MCF 10A (cell line): Measurements from ENCODE around the gene C2CD3. TPM values are rescaled to one million over a fixed set of nuclear protein-coding genes. Genes with fewer than 3 reads are reported as not detected.

Experiments used
- BruUV-seq: library from RNA; stranded (reverse); fragments of 400-500 nt; replicated peaks from 2 replicates; lab custom pipeline; 2021; lab: Mats Ljungman, UMichigan
- CTCF ChIA-PET: fragments of 300-600 bp; sonication (Branson Sonifier 250); formaldehyde crosslinking; extraction: SDS; loops from one replicate; lab custom pipeline; 2021; ENCODE audit warnings: antibody characterized with exemption, inconsistent platforms; lab: Yijun Ruan, JAX
- POLR2A ChIA-PET: fragments of 300-600, 350-650 bp; sonication (Branson Sonifier 250); formaldehyde crosslinking; extraction: SDS; loops from one replicate; lab custom pipeline; 2020; ENCODE audit warnings: antibody characterized with exemption, inconsistent platforms; lab: Yijun Ruan, JAX
- DNase-seq: peaks from one replicate; pipeline ENCODE4 v3.0.0-alpha.2; 2018; ENCODE audit not compliant: unreplicated experiment
- H3K27ac Mint-ChIP-seq: one replicate; pipeline ENCODE4 v1.8.0; 2022; ENCODE audit warnings: mild to moderate bottlenecking, low read depth, mixed read lengths; ENCODE audit not compliant: unreplicated experiment
- H3K27me3 Mint-ChIP-seq: one replicate; pipeline ENCODE4 v1.8.0; 2022; ENCODE audit warnings: mixed read lengths; ENCODE audit not compliant: insufficient read depth, unreplicated experiment
- H3K36me3 Mint-ChIP-seq: one replicate; pipeline ENCODE4 v1.8.0; 2022; ENCODE audit warnings: mild to moderate bottlenecking, moderate library complexity, mixed read lengths; ENCODE audit not compliant: insufficient read depth, unreplicated experiment
- H3K4me1 Mint-ChIP-seq: one replicate; pipeline ENCODE4 v1.8.0; 2022; ENCODE audit warnings: mixed read lengths; ENCODE audit not compliant: insufficient read depth, unreplicated experiment
- H3K4me3 Mint-ChIP-seq: one replicate; pipeline ENCODE4 v1.8.0; 2022; ENCODE audit warnings: mild to moderate bottlenecking, moderate library complexity, mixed read lengths; ENCODE audit not compliant: unreplicated experiment
- H3K9me3 Mint-ChIP-seq: one replicate; pipeline ENCODE4 v1.8.0; 2022; ENCODE audit warnings: mixed read lengths; ENCODE audit not compliant: unreplicated experiment
- intact Hi-C: fragments of 100-400 bp; cut with micrococcal nuclease; formaldehyde crosslinking; loops from 2 replicates; pipeline ENCODE4 v1.14.1; 2022
- total RNA-seq: library from RNA; stranded (reverse); gene quantifications from 2 replicates; pipeline ENCODE4 v1.2.3, GENCODE V29; 2022
- TF ChIP-seq, protein P1 (sequence below): fragments of 200-600 bp; IDR thresholded peaks from one replicate; pipeline ENCODE4 v1.8.0; 2022; ENCODE audit warnings: antibody characterized with exemption, mild to moderate bottlenecking; ENCODE audit not compliant: unreplicated experiment

C2CD3 gene
- total RNA-seq, 1 experiment from 2014 or later = 18.7 TPM

DNA sequence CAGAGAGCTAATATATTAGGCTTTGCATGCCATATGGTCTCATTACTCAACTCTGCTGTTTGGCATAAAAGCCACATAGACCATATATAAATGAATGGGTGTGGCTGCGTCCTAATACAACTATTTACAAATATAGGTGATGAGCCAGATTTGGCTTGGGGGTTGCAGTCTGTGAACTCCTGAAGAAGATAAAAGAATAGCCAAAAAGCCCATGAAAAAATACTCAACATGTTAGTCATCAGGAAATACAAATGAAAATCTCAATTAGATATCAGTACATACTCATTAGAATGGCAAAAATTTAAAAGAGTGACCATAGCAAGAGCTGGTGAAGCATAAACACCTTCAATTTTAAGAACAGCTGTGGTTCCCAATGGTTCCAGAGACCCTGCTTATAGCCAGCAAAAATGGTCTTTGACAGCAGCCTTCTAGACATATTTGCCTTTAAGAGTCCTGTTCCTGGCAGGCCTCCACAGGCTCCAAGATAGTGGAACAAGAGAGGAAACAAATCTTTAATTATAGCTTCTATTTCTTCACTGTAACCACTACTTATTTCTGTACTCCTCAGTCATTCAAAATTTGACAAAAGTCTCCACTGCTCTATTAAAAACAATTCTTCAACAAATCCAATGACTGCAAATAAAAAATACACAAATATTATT lies 16.1 kb downstream of the C2CD3 start:
- Mint-ChIP-seq H3K36me3 (peaks cover 11% of the 10 kb centered on the region), H3K27ac (peak overlapping the region; percentile 46), H3K27me3 (no peaks in the 10 kb centered on the region), H3K9me3 (peaks cover 9% of the 10 kb centered on the region), H3K4me3 (no peak overlapping the region), H3K4me1 (peaks cover 19% of the 10 kb centered on the region)
- intact Hi-C loops = no loop called here
- TF ChIP-seq, protein P1, sequence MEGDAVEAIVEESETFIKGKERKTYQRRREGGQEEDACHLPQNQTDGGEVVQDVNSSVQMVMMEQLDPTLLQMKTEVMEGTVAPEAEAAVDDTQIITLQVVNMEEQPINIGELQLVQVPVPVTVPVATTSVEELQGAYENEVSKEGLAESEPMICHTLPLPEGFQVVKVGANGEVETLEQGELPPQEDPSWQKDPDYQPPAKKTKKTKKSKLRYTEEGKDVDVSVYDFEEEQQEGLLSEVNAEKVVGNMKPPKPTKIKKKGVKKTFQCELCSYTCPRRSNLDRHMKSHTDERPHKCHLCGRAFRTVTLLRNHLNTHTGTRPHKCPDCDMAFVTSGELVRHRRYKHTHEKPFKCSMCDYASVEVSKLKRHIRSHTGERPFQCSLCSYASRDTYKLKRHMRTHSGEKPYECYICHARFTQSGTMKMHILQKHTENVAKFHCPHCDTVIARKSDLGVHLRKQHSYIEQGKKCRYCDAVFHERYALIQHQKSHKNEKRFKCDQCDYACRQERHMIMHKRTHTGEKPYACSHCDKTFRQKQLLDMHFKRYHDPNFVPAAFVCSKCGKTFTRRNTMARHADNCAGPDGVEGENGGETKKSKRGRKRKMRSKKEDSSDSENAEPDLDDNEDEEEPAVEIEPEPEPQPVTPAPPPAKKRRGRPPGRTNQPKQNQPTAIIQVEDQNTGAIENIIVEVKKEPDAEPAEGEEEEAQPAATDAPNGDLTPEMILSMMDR = no peak
- POLR2A ChIA-PET = interaction anchor here (1.7 to 2.1 kb wide), 2 partner anchors 15 to 16 kb away, joined by 5 to 9 read pairs; partner anchors contain the start of genes C2CD3 and PPME1
- BruUV-seq = no TSS peak
- no peak for DNase-seq
- CTCF ChIA-PET = interaction anchor here (0.7 kb wide), 1 partner anchor 338 kb away, joined by 3 read pairs; no protein-coding TSS in a partner anchor

GRCh38 chr11:74153224-74153623 lies 17.6 kb downstream of the C2CD3 start:
- BruUV-seq = no TSS peak
- no peaks in the 10 kb centered on the region for H3K27me3 Mint-ChIP-seq
- ChIA-PET POLR2A (interaction anchor here (1.7 to 2.1 kb wide), 2 partner anchors 14 to 18 kb away, joined by 5 to 9 read pairs; partner anchors contain the start of genes C2CD3 and PPME1), CTCF (no interaction called here)
- peaks cover 11% of the 10 kb centered on the region for H3K36me3 Mint-ChIP-seq
- TF ChIP-seq, protein P1 = no peak
- peaks cover 24% of the 10 kb centered on the region for H3K4me1 Mint-ChIP-seq
- DNase-seq = no peak
- intact Hi-C loops = no loop called here
- peaks cover 9% of the 10 kb centered on the region for H3K9me3 Mint-ChIP-seq
- no peak overlapping the region for H3K4me3 Mint-ChIP-seq
- peak overlapping the region; percentile 46 for H3K27ac Mint-ChIP-seq

DNA sequence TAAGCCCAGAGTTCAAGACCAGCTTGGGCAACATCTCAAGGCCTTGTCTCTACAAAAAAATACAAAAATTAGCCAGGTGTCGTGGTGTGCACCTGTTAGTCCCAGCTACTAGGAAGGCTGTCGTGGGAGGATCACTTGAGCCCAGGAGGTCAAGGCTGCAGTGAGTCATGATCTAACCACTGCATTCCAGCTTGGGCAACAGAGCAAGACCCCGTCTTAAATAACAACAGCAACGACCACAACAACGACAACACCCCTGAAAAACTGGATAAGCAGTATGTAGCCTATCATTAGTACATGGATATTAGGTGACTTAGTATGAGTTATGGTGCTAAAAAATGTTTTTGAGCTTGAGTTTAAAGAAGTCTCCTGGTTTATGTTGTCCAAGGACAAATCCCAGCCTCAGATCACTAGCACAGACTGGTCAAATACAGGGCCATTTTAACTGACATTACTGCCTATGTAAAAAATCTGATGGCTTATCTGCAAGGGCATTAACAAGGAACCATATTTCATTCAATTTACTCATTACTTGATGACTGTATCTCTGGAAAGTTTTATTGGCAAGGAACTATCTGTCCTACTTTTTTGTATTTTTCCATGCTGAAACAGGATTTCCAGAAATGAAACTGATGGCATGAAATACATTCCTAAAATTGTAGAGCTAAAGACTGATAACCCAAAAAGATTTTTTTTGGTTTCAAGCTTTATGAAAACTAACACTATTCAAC lies 23.4 kb downstream of the C2CD3 start:
- TF ChIP-seq, protein P1 = no peak
- BruUV-seq = no TSS peak
- Mint-ChIP-seq H3K9me3 (no peaks in the 10 kb centered on the region), H3K27me3 (no peaks in the 10 kb centered on the region), H3K27ac (no peak overlapping the region), H3K36me3 (no peaks in the 10 kb centered on the region), H3K4me1 (peaks cover 18% of the 10 kb centered on the region), H3K4me3 (no peak overlapping the region)
- DNase-seq = no peak
- intact Hi-C loops = no loop called here
- CTCF ChIA-PET = interaction anchor here (0.6 kb wide), 2 partner anchors 23 to 387 kb away, joined by 3 to 4 read pairs; partner anchors contain the start of gene RAB6A
- POLR2A ChIA-PET = interaction anchor here (0.6 to 3.7 kb wide), 8 partner anchors 8 to 103 kb away, joined by 3 to 19 read pairs (median 5); partner anchors contain the start of genes C2CD3 and PPME1

DNA sequence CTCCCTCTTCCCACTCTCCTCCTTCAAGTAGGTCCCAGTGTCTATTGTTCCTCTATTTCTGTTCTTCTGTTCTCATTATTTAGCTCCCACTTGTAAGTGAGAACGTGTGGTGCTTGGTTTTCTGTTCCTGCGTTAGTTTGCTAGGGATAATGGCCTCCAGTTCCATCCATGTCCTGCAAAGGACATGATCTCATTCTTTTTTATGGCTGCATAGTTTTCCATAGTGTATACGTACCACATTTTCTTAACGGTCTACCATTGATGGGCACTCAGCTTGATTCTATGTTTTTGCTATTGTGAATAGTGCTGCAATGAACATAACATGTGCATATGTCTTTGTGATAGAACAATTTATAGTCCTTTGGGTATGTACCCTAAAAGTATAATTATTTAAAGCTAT lies 26.2 kb downstream of the C2CD3 start:
- H3K36me3 Mint-ChIP-seq = no peaks in the 10 kb centered on the region
- peaks cover 28% of the 10 kb centered on the region for H3K4me1 Mint-ChIP-seq
- H3K27ac Mint-ChIP-seq = no peak overlapping the region
- no TSS peak for BruUV-seq
- H3K27me3 Mint-ChIP-seq = no peaks in the 10 kb centered on the region
- ChIA-PET CTCF (interaction anchor here (1.2 kb wide), 1 partner anchor 9 kb away, joined by 3 read pairs; no protein-coding TSS in a partner anchor), POLR2A (interaction anchor here (1.0 to 2.9 kb wide), 4 partner anchors 8 to 27 kb away, joined by 3 to 9 read pairs (median 4); partner anchors contain the start of genes C2CD3 and PPME1)
- DNase-seq = no peak
- intact Hi-C loops = no loop called here
- H3K9me3 Mint-ChIP-seq = no peaks in the 10 kb centered on the region
- no peak overlapping the region for H3K4me3 Mint-ChIP-seq
- TF ChIP-seq, protein P1 = no peak
